ENCODE results near the gene CAMSAP1.
"Not testable (repeated sequence)": the region's sequence is repeated elsewhere in the genome, so short reads cannot be mapped to it uniquely, and the experiment has no call there.

Gene CAMSAP1

GRCh38 chr9:135895202-135895848 lies 12.0 kb downstream of the CAMSAP1 start:
- no peak for DNase-seq

GRCh38 chr9:135893104-135893503 lies 14.2 kb downstream of the CAMSAP1 start:
- no peak for DNase-seq

- not testable (repeated sequence) for DNase-seq
These were observed 15.0 kb downstream of the CAMSAP1 start for GRCh38 chr9:135892327-135892726.

- DNase-seq = no peak
These were observed 16.2 kb downstream of the CAMSAP1 start for GRCh38 chr9:135891027-135891631.

GRCh38 chr9:135890190-135891026 lies 16.9 kb downstream of the CAMSAP1 start:
- DNase-seq = no peak

- DNase-seq = peak; percentile 14
These were observed 17.7 kb downstream of the CAMSAP1 start for GRCh38 chr9:135889564-135890189.

- DNase-seq = peak; percentile 68
These were observed 18.5 kb downstream of the CAMSAP1 start for GRCh38 chr9:135888766-135889394.

GRCh38 chr9:135888126-135888765 lies 19.1 kb downstream of the CAMSAP1 start:
- DNase-seq = no peak

- DNase-seq = no peak
These were observed 19.7 kb downstream of the CAMSAP1 start for GRCh38 chr9:135887585-135888050.

GRCh38 chr9:135887021-135887507 lies 20.3 kb downstream of the CAMSAP1 start:
- DNase-seq = no peak

- no peak for DNase-seq
These were observed 21.0 kb downstream of the CAMSAP1 start for GRCh38 chr9:135886147-135886981.

- no peak for DNase-seq
These were observed 22.1 kb downstream of the CAMSAP1 start for GRCh38 chr9:135885100-135885853.

GRCh38 chr9:135884328-135885035 lies 22.9 kb downstream of the CAMSAP1 start:
- DNase-seq = no peak

- no peak for DNase-seq
These were observed 23.8 kb downstream of the CAMSAP1 start for GRCh38 chr9:135883410-135884089.

- DNase-seq = no peak
These were observed 25.3 kb downstream of the CAMSAP1 start for GRCh38 chr9:135882011-135882410.

- DNase-seq = no peak
These were observed 26.9 kb downstream of the CAMSAP1 start for GRCh38 chr9:135880438-135880837.

- DNase-seq = no peak
These were observed 27.7 kb downstream of the CAMSAP1 start for GRCh38 chr9:135879619-135880018.

GRCh38 chr9:135879237-135879601 lies 28.1 kb downstream of the CAMSAP1 start:
- no peak for DNase-seq

Measured in DMS79 (cell line).